ENCODE data around the gene RAD23B.
"Not testable (repeated sequence)": the region's sequence is repeated elsewhere in the genome, so short reads cannot be mapped to it uniquely, and the experiment has no call there.

Gene RAD23B

DNA sequence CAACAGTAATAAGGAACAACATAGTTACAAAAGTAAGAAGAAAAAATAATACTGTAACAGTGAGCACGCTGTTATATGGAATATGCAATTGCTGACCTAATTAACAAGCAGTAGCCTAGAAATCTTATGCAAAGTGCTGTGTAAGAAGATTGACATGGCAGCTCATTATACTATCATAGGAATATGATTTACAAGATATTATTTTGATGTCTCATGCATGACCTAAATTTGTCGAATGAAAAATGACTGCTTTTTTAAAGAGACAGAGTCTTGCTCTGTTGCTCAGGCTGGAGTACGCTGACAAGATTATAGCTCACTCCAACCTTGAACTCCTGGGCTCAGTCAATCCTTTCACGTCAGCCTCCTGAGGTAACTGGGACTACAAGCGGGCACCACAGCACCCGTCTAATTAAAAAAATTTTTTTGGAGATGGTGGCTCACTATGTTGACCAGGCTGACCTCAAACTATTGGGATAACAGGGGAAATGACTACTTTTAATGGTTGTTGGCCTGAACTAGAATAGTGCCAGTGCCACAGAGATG, 10.5 kb downstream of the RAD23B start:
- DNase-seq (ENCODE audit: low read depth) = no peak

DNA sequence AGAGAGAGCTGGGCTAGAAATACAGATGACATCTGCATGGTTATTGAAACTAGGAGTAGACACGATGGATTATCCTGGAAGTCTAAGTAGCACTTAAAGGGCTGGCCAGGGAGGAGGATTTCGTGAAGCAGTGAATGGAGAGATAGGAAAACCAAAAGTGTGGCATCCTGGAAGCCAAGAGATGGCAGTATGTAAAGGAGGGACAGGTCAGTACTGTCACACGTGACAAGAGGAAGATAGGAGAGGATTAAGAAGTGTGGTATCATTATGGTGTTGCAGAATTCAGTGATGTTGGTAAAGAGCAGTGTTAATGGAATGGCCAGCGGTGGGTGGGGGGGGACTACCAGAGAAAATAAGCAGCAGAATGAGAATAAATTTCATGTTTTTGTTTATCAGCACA, 11.7 kb downstream of the RAD23B start:
- DNase-seq (ENCODE audit: low read depth) = no peak

DNA sequence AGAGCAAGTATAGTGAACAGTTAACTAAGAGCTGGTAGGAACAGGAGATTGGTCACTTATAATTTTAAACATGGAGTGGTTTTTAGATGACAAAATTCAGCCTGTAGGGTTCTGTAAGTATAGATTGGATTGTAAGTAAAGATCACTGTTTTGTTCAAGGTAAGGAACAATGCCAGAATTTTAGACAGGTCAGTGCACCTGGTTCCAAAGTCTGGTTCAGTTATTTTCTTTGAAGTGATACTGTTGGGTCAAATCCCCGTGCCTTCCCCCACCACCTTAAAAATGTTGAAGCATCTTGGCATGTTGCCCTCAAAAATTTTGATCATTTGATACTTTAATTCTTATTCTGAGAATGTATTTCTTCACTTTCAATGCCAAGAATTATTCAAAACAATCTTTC, 12.9 kb downstream of the RAD23B start:
- DNase-seq (ENCODE audit: low read depth) = no peak

DNA sequence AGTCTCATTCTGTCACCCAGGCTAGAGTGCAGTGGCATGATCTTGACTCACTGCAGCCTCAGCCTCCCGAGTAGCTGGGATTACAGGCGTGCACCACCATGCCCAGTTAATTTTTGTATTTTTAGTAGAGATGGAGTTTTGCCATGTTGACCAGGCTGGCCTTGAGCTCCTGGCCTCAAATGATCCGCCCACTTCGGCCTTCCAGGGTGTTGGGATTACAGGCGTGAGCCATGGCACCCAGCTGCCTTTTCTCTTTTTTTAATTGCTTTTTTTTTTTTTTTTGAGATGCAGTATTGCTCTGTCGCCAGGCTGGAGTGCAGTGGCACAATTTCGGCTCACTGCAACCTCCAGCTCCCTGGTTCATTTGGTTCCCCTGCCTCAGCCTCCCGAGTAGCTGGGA, 13.5 kb downstream of the RAD23B start:
- not testable (repeated sequence) for DNase-seq (ENCODE audit: low read depth)

DNA sequence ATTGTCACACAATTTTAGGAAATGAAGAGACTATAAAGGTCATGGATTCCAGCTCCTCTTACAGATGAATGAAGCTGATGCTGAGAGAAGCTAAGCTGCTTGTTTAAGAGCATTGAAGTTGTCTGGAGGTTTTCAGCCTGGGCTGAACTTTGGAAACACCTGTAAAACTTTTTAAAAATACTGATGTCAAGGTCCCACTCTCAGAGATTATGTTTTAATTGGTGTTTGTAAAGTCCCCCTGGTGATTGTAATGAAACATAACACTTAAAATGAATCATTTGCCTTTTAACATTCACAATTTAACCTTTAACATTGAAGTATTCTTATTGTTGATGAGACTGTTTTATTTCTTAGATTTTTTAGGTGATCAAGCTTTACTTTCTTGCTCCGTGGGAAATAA, 16.4 kb downstream of the RAD23B start:
- no peak for DNase-seq (ENCODE audit: low read depth)

DNA sequence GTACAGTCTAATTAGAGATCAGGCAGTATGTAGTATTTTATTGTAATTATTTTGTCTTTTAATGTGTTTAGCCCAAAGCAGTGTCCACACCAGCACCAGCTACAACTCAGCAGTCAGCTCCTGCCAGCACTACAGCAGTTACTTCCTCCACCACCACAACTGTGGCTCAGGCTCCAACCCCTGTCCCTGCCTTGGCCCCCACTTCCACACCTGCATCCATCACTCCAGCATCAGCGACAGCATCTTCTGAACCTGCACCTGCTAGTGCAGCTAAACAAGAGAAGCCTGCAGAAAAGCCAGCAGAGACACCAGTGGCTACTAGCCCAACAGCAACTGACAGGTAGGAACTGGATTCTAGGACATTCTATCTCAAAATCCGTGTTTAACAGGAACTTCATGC, 23.2 kb downstream of the RAD23B start:
- no peak for DNase-seq (ENCODE audit: low read depth)

DNA sequence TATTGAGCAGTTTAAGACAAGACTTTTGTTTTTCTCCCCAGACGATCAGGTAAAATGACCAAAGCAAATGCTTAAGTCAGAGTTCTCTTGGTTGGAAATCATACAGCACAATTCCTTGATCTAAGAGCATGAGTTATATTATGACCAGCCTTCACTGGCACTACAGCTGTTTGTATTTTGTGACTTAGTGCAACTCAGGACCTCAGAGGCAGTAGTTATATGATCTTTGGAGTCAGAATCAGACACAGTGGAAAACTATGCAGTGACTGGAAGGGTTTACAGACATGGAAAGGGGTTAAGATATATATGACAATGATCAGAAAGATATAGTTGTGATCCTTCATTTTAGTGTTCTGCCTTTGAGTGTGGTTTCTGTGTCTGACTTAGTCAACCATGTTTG, 24.3 kb downstream of the RAD23B start:
- DNase-seq (ENCODE audit: low read depth) = no peak

DNA sequence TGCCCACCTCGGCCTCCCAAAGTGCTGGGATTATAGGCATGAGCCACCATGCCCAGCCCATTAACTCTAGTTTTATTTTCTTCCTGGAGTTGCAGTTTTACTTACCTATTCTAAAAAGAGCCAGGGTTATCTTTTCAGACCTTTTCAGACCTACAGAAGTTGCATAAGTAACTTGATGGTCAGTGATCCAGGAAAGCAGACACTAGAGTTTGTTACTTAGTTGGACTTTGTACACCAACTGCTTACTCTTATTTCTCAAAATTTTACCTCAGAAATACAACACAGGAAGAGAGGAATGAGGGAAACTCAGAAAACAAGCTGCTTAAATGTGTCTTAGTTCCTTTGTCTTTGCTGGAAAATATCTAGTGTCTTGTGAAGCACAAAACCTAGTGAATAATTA, 25.4 kb downstream of the RAD23B start:
- no peak for DNase-seq (ENCODE audit: low read depth)

DNA sequence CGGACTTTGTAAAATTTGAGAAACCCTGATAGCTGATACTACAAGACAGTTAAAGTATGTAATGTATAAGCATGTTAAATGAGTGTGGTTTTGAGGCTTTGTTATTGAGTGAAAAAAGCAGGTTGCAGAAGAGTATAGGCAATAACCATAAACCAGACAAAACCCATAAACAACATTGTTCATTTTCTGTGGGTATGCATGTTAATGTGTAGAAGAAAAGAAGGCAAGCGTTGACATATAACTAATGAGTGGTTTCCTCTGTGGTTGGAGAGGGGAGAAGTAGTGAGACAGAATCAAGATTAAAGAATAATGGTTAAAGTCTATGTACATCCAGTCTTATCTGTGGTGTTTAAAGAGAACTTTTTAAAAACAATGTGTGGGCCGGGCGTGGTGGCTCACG, 26.2 kb downstream of the RAD23B start:
- no peak for DNase-seq (ENCODE audit: low read depth)

DNA sequence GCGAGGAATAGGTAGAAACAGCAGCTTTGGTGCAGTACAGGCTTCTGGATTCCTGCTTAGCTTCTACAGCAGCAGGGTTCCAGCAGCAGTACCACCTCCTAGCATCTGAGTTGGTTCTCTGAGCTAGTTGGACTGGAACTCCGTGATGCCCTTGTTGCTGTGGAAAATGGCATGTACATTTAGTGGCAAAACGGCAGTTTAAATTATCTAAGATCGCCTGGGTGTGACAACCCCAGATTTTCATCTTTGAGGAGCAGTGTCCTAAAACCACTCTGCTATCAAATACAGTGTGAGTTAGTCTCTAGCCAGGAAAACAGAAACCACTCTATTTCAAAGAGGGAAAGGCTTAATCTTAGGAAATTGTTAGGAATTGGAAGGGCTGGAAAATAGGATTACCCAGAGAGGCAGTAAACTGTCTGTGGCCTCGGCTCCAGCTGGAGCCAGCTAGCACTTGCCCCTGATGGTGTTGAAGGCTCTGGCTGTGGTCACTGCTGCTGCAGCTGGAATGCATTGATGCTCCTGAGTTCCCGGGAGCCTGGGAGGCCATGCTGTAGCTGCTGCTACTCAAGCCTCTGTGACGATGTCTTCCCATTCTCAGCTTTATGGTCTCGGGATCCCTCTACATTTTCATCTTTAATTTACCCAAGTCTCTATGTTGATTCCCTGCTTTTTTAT, 29.4 kb downstream of the RAD23B start:
- no peak for DNase-seq (ENCODE audit: low read depth)

DNA sequence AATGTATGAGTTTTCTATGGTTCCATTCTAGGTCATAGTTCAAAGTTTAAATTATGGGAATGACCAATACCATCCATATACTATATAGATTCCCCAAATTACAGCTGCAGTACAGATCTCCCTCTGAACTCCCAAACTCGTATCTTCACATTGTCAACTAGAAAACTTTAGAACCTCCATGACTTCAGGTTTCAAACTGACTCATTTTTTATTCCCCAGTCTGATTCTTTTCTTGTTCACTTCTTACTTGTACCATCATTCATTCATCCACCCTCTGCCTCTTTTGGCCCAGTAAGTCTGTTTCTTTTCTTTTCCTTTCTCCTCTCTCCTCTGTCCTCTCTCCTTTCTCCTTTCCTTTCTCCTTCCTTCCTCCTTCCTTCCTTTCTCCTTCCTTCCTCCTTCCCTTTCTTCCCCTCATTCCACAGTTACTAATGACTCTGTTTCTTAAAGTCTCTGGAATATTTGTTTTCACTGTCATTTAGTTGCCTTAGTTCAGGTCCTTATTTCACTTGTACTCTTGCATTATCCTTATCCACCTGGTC, 30.5 kb downstream of the RAD23B start:
- no peak for DNase-seq (ENCODE audit: low read depth)

DNA sequence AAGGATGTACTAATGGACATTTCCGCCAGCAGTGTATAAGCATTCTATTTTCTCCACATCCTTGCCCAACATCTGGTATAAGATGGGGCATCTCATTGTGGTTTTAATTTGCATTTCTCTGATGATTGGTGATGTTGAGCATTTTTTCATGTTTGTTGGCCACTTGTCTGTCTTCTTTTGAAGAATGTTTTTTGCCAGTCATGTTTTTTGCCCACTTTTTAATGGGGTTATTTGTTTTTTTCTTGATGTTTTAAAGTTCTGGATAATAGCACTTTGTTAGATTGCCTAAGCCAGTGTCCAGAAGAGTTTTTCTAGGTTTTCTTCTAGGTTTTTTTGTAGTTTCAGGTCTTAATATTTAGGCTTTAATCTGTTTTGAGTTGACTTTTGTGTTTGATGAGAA, 31.7 kb downstream of the RAD23B start:
- DNase-seq (ENCODE audit: low read depth) = no peak

DNA sequence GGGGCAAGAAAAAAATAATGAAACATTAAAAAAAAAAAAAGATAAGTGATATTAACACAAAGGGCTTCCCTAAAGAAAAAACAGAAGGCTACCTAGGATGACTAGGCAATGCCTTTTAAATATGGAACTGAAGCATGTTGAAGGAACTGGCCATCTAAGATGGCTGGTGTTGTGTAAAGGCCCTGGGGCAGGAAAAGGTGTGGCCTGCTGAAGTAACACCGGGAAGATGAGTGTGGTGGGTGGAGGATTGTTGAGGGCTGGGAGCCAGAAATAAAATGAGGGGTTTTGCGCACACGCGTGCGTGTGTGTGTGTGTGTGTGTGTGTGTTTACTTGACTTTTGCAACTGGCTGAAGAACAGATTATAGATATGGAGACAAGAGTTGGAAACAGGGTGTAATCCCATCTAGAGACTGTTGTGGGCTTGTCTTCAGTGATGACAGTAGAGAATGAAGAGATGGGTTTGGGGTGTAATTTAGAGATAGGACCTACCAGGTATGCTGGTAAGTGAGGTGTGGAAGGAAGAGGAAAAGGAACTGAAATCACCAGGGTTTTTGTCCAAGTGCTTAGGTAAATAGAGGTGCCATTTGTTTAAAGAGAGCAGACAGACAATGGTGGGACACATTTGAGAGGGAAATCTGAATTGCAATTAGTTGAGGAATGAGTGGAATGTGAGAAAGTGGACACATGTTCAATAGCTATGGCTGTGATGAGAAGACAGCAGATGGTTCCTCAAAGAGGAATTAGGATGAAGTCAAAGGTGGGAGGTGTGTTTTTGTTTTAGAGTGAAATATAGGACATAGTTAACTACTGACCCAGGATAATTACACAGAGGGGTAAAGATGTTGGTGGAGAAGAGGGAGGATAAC, 33.9 kb downstream of the RAD23B start:
- DNase-seq (ENCODE audit: low read depth) = no peak

DNA sequence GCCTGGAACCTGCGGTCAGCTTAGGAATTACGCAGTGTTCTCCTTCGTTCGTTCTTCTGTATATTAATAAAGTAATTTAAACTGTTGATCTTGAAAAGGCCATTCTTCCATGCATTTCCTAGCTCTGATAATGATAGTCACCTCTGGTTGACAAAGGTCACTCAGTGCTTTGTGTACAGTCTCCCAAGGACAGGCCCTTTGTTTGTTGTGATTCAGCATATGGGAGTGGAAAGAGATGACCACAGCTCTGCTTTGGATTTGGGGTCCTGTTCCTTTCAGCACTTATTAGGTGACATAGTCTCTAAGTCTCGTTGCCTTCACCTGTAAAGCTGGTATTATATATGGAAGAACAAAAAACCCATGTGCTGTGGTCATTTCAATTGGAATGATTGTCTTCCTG, 39.6 kb downstream of the RAD23B start:
- DNase-seq (ENCODE audit: low read depth) = no peak

DNA sequence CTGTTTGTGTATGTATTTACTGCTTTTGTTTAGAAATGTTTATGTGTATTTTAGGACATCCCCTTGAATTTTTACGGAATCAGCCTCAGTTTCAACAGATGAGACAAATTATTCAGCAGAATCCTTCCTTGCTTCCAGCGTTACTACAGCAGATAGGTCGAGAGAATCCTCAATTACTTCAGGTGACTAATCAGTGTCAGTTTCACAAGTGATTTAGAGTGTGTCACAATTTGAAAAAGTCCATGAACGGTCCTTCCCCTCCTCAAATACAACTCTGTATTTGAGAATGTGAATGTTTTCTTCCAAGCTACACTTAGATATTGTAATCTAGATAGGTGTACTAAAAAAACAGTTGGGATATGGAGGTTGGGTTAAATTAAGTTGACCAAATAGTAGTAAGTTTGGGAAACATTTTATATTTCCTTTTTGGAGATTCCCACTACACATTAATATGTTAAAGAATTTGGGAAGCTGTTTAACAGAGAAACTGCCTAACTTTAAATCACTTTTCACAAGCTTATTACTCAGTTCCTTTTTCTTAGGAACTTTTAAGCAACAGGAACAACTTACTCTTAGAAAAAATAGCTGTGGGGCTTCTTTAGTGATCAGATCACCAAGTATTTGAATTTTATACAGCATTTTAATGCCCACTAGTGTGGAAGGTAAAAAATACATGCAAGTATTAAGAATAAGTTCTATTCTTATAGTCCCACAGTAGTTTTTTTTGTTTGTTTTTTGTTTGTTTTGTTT, 40.9 kb downstream of the RAD23B start:
- DNase-seq (ENCODE audit: low read depth) = no peak

DNA sequence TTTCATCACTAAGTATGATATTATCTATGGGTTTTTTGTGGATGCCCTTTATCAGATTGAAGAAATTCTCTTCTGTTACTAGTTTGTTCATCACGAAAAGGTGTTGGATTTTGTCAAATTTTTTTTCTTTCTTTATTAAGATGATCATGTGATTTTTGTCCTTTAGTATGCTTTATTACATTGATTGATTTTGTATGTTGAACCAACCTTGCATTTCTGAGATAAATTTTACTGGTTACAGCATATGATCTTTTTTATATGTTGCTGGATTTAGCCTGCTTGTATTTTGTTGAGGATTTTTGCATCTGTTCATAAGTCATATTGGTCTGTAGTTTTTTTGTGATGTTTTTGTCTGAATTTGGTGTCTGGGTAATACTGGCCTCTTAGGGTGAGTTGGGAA, 42.8 kb downstream of the RAD23B start:
- no peak for DNase-seq (ENCODE audit: low read depth)

DNA sequence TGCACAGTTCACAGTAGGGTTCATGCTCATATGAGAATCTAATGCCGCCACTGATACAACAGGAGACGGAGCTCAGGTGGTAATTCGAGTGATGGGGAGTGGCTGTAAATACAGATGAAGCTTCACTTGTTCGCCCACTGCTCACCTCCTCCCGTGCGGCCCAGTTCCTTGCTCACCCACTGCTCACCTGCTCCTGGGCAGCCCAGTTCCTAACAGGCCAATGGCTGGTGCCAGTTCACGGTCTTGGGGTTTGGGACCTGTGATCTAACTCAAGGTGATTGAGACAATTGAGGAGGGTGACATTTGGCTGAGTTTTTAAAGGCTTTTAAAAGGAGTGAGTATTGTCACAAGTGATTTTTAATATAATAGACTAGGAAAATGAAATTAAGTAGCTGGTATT, 45.4 kb downstream of the RAD23B start:
- no peak for DNase-seq (ENCODE audit: low read depth)

DNA sequence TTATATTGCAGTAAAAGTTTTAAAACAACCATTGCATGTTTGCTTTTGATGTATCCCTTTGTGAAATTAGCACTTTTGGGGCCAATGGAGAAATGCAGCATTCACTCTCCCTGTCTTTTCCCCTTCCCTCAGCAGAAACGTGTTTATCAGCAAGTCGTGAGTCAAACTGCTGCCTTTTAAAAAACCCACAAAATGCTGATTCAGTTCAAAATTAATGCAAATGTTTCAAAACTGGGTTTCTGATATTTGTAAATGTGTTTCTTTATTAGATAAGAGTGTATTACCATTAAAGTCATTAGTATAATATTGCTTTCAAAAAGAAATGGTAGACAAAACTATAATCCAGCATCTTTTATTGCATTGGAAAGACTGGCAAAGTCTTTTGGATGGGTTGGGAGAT, 47.3 kb downstream of the RAD23B start:
- DNase-seq (ENCODE audit: low read depth) = no peak

DNA sequence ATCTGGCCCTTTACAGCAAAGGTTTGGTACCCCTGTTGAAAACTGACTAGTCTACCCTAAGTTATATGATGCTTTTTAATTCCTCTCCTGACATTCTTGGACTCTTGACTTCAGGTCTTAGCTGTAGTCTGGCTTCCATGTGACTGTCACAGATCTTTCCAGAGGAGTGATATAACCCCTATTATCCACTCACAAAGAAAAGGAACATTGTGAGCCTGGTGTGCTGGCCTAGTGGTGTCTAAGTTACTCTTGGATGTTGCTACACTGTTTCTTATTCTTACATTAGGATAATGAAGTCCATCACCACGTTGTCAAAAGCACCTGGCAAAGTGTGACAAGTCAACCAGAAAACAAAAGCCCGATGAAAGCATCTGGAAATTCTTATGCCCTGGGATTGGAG, 49.8 kb downstream of the RAD23B start:
- DNase-seq (ENCODE audit: low read depth) = no peak

DNA sequence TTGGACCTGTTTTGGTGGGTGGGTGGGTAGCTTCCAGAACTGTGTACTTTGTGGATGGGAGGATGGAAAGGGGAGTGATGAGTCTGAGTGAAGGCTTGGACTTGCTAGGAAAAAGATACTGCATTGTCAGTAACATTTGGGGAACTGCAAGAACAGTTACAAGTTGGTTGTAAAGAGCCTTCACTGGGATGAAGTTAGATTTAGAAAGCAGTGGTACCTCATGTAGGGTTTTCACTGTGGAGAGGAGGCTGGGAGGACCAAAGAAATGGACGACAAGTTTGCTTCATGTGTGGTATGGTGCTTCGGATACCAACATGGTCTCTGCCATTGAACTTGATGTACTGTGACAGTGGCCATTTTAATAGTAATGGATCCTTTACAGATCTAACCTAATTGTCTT, 50.3 kb downstream of the RAD23B start:
- no peak for DNase-seq (ENCODE audit: low read depth)

DNA sequence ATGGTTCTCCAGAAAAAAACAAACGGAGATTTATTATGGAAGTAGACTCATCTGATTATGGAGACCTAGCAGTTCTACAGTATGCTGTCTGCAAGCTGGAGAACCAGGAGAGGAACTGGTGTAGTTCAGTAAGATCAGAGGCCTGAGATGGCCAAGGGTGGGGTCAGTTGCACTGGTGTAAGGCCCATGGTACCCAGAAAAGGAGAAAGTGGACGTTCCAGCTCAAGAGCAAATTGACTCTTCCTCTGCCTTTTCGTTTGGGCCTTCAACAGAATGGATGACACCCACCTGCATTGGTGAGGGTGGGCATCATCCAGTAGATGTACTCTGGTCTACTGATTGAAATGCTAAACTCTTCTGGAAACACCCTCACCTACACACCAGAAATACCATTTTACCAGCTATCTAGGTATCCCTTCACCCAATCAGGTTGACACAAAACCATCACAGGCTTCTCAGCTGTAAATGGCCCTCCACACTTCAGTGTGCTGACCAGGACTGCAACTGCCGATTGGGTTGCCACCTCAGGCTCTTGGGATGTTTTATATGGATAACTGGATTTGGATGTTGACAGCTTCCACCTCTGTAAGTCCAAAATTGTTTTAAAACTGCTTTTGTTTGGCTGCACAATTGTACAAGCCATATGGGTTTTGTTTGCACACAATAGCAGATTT, 51.2 kb downstream of the RAD23B start:
- DNase-seq (ENCODE audit: low read depth) = no peak

DNA sequence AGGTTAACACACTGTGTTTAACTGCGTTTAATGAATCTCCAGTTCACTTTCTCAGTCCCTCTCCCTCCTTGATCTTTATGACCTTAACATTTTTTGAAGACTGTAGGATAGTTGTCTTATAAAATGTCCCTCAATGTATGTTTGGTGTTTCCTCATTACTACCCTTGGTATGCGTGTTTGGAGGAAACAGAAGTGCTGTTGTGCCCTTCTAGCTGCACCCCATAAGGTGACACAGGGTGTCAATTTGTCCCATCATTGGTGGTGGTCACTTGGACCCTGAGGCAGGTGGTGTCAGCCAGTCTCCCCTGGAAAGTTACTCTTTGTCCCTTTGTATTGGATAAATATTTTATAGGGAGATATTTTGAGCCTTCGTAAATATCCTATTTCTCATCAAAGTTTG, 52.3 kb downstream of the RAD23B start:
- no peak for DNase-seq (ENCODE audit: low read depth)
